ENCODE data around the gene SMIM41. TPM values are rescaled to one million over a fixed set of nuclear protein-coding genes. Genes with fewer than 3 reads are reported as not detected.

The SMIM41 gene
- total RNA-seq, 1 donor from 2014 or later: 1.5 TPM

- intact Hi-C loops (cut with DNase I): no loop called here
- H3K4me1 ChIP-seq: peaks cover 27% of the 10 kb centered on the region
- peak in 1 of 2 donors; percentile 99 for DNase-seq (ENCODE audit: extremely low spot score in 2 of 2)
Measured at GRCh38 chr12:52050758-52051541, 28.6 kb upstream of the SMIM41 start, which contains the start of gene NR4A1. Gene NR4A1, plus strand, starts transcription at chr12:52051442. Its CDS starts 2,887 bp downstream, at chr12:52054329.

GRCh38 chr12:52052468-52053186, 26.9 kb upstream of the SMIM41 start:
- Histone ChIP-seq H3K4me3 (peak overlapping the region; percentile 53 to 77), H3K27me3 (no peaks in the 10 kb centered on the region), H3K36me3 (peaks cover 0 to 16% of the 10 kb centered on the region in 2 donors), H3K9me3 (no peaks in the 10 kb centered on the region), H3K27ac (peak overlapping the region; percentile 99), H3K4me1 (peaks cover 24% of the 10 kb centered on the region)
- peak in 1 of 2 donors; percentile 92 for DNase-seq (ENCODE audit: extremely low spot score in 2 of 2)
- intact Hi-C loops (cut with DNase I): loop anchor here (2.0 kb wide), 1 partner anchor 30 kb away; no protein-coding TSS in a partner anchor
- peak in 1 of 2 donors; percentile 69 for TF ChIP-seq POLR2AphosphoS5 (IDR thresholded peaks at IDR 0.05; ENCODE audit: insufficient read depth in 1 of 2, low read depth in 1 of 2)
- no peak for TF ChIP-seq CTCF (IDR thresholded peaks at IDR 0.05)

More at GRCh38 chr12:52050758-52051541, 28.6 kb upstream of the SMIM41 start, which contains the start of gene NR4A1:
- TF ChIP-seq CTCF (IDR thresholded peaks at IDR 0.05): no peak
- peak; percentile 83 to 98 for TF ChIP-seq POLR2A (IDR thresholded peaks at IDR 0.05)
- TF ChIP-seq POLR2AphosphoS5 (IDR thresholded peaks at IDR 0.05; ENCODE audit: insufficient read depth in 1 of 2, low read depth in 1 of 2): peak; percentile 81 to 99
- peaks cover 0 to 12% of the 10 kb centered on the region in 2 donors for H3K36me3 ChIP-seq
- no peaks in the 10 kb centered on the region for H3K27me3 ChIP-seq
- H3K27ac ChIP-seq: peak within 1 kb of the TSS; percentile 99
- H3K9me3 ChIP-seq: no peaks in the 10 kb centered on the region
- peak within 1 kb of the TSS; percentile 53 to 77 for H3K4me3 ChIP-seq

DNA sequence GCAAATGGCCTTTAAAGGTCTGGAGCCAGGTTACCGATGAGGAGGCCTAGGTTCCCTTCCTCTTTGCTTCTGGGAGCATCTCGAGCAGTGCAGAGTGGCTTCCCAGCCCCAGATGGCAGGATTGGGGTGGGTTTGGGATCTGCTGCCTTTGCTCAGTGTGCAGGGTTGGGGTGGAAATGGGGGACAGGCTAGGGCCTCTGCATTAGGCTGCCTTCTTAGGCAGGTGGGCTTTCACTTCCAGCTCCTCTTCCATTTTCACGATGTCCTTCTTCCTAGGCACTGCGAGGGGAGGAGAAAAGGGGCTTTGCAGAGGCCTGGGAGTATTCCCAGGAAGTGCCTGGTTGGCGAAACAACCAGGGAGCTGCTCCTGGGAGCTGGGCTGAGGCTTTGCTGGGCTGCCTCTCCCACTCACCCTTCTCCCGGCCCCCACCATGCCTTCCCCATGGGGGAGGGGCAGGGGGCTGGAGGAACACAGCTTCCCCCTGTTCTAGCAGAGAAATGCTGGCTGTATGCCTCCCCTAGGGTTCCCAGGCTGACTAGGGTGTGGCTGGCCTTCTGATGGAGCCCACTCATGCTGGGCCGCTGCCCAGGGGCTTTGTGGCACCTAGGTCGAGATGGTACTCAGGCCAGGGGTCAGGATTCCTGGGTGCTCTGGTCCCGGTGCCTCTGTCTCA, 25.8 kb upstream of the SMIM41 start:
- no peak for DNase-seq (ENCODE audit: extremely low spot score in 2 of 2)
- H3K36me3 ChIP-seq: peaks cover 0 to 23% of the 10 kb centered on the region in 2 donors
- intact Hi-C loops (cut with DNase I): loop anchor here (2.0 kb wide), 1 partner anchor 29 kb away; no protein-coding TSS in a partner anchor
- H3K4me3 ChIP-seq: peak overlapping the region; percentile 35 to 53
- H3K9me3 ChIP-seq: no peaks in the 10 kb centered on the region
- peak overlapping the region; percentile 99 for H3K27ac ChIP-seq
- TF ChIP-seq CTCF (IDR thresholded peaks at IDR 0.05) (no peak), POLR2A (IDR thresholded peaks at IDR 0.05) (no peak), POLR2AphosphoS5 (IDR thresholded peaks at IDR 0.05; ENCODE audit: insufficient read depth in 1 of 2, low read depth in 1 of 2) (peak in 1 of 2 donors; percentile 37)
- H3K27me3 ChIP-seq: no peaks in the 10 kb centered on the region
- peaks cover 24% of the 10 kb centered on the region for H3K4me1 ChIP-seq

- intact Hi-C loops (cut with DNase I): no loop called here
- Histone ChIP-seq H3K4me1 (peaks cover 24% of the 10 kb centered on the region), H3K36me3 (peaks cover 0 to 27% of the 10 kb centered on the region in 2 donors), H3K27ac (peak overlapping the region; percentile 99), H3K9me3 (no peaks in the 10 kb centered on the region), H3K27me3 (no peaks in the 10 kb centered on the region), H3K4me3 (peak overlapping the region in 1 of 2 donors; percentile 35)
- DNase-seq (ENCODE audit: extremely low spot score in 2 of 2): no peak
- no peak for TF ChIP-seq POLR2AphosphoS5 (IDR thresholded peaks at IDR 0.05; ENCODE audit: insufficient read depth in 1 of 2, low read depth in 1 of 2)
- no peak for TF ChIP-seq POLR2A (IDR thresholded peaks at IDR 0.05)
- TF ChIP-seq CTCF (IDR thresholded peaks at IDR 0.05): no peak
Measured at GRCh38 chr12:52054231-52054832, 25.2 kb upstream of the SMIM41 start.
